K562 (cell line): ENCODE data around the gene INHBE. TPM values are rescaled to one million over a fixed set of nuclear protein-coding genes. Genes with fewer than 3 reads are reported as not detected.

Experiments used
- ARID1B ChIP-seq: fragments of 450-650 bp; IDR thresholded peaks from 2 replicates; pipeline ENCODE4 v1.6.1; 2016; ENCODE audit warnings: antibody characterized with exemption, mild to moderate bottlenecking, inconsistent platforms
- ATF3 ChIP-seq, 2 experiments: fragments of 450-650 bp in 1 of 2; sonication (generic) in 1 of 2; formaldehyde crosslinking in 1 of 2; IDR thresholded peaks in 1 of 2; conservative IDR thresholded peaks in 1 of 2; 2 replicates each; pipeline versions ENCODE4 v1.6.1 to v1.8.1; 2016 to 2023; ENCODE audit warnings: mild to moderate bottlenecking in 2 of 2, moderate library complexity in 2 of 2, inconsistent platforms in 1 of 2, missing genetic modification reagents in 1 of 2
- ATF7 ChIP-seq: fragments of 450-650 bp; IDR thresholded peaks from 2 replicates; pipeline ENCODE4 v1.7.1; 2014; ENCODE audit warnings: mild to moderate bottlenecking, moderate library complexity
- CGGBP1 ChIP-seq: fragments of 250-450 bp; sonication (Bioruptor Pico); IDR thresholded peaks from 2 replicates; pipeline ENCODE4 v1.9.0; 2021; ENCODE audit warnings: mild to moderate bottlenecking
- E2F5 ChIP-seq: sonication (generic); formaldehyde crosslinking; IDR thresholded peaks from 2 replicates; pipeline ENCODE4 v1.8.0; 2022; ENCODE audit warnings: mild to moderate bottlenecking, missing genetic modification reagents
- E2F8 ChIP-seq: fragments of 450-650 bp; IDR thresholded peaks from 2 replicates; pipeline ENCODE4 v1.7.1; 2018; ENCODE audit warnings: mild to moderate bottlenecking, low read depth; ENCODE audit not compliant: partially characterized antibody
- ELF4 ChIP-seq: fragments of 450-650 bp; formaldehyde crosslinking; IDR thresholded peaks from 2 replicates; pipeline ENCODE4 v1.4.0; 2022; ENCODE audit warnings: missing genetic modification characterization
- ETV5 ChIP-seq: sonication (generic); formaldehyde crosslinking; IDR thresholded peaks from 2 replicates; pipeline ENCODE4 v1.4.0; 2020; ENCODE audit warnings: low read depth, mild to moderate bottlenecking, missing genetic modification reagents
- JUN ChIP-seq, 2 experiments: sonication (generic) in 1 of 2; formaldehyde crosslinking in 1 of 2; IDR thresholded peaks; 2 replicates each; pipeline versions ENCODE4 v1.6.1 to v1.8.0; 2012 to 2022; ENCODE audit warnings: borderline replicate concordance in 2 of 2, mild to moderate bottlenecking in 2 of 2, improper control_type of control experiment in 1 of 2, low read depth in 1 of 2, low read length in 1 of 2, missing genetic modification reagents in 1 of 2
- KAT8 ChIP-seq: fragments of 450-650 bp; IDR thresholded peaks from 2 replicates; pipeline ENCODE4 v1.6.1; 2016; ENCODE audit warnings: low read depth, mild to moderate bottlenecking
- KLF16 ChIP-seq: IDR thresholded peaks from 2 replicates; pipeline ENCODE4 v1.6.1; 2016; ENCODE audit warnings: antibody characterized with exemption
- KLF6 ChIP-seq: fragments of 250-450 bp; sonication (Bioruptor Pico); IDR thresholded peaks from 2 replicates; pipeline ENCODE4 v1.4.0; 2020; ENCODE audit warnings: mild to moderate bottlenecking, moderate library complexity, borderline replicate concordance
- PCBP1 ChIP-seq: fragments of 200-400 bp; formaldehyde crosslinking; IDR thresholded peaks from 2 replicates; pipeline ENCODE4 v1.6.1; 2018; ENCODE audit warnings: mild to moderate bottlenecking, low read depth, low read length; ENCODE audit not compliant: poor library complexity, severe bottlenecking
- SNIP1 ChIP-seq: fragments of 450-650 bp; IDR thresholded peaks from 2 replicates; pipeline ENCODE4 v1.7.1; 2017; ENCODE audit warnings: low read depth, mild to moderate bottlenecking
- SUPT5H ChIP-seq: fragments of 450-650 bp; IDR thresholded peaks from 2 replicates; pipeline ENCODE4 v1.6.1; 2016
- TRIM28 ChIP-seq: fragments of 450-650 bp; IDR thresholded peaks from 2 replicates; pipeline ENCODE4 v1.6.1; 2017
- USF1 ChIP-seq: sonication (generic); formaldehyde crosslinking; IDR thresholded peaks from 2 replicates; pipeline ENCODE4 v1.9.0; 2022; ENCODE audit warnings: mild to moderate bottlenecking, missing genetic modification reagents
- ZBTB2 ChIP-seq: fragments of 450-650 bp; IDR thresholded peaks from 2 replicates; pipeline ENCODE4 v1.6.1; 2016; ENCODE audit warnings: antibody characterized with exemption
- ZNF24 ChIP-seq: fragments of 450-650 bp; IDR thresholded peaks from 2 replicates; pipeline ENCODE4 v1.6.1; 2016
- ZNF780A ChIP-seq: fragments of 250-450 bp; sonication (Bioruptor Pico); IDR thresholded peaks from 2 replicates; pipeline ENCODE4 v1.5.0; 2021; ENCODE audit warnings: mild to moderate bottlenecking
- polyA plus RNA-seq, 8 experiments: library from polyadenylated mRNA; depleted of rRNA in 4 of 8; stranded (reverse) in 5 of 8; unstranded in 3 of 8; fragments of >200 nt; fragmentation: Nextera tagmentation in 2 of 8; fragmentation: Illumina TruSeq in 1 of 8; extraction: Ambion mirVana in 2 of 8; extraction: Trizol in 1 of 8; gene quantifications; 2 replicates each; pipeline versions ENCODE4 v1.2.1 to v1.2.3, GENCODE V29; 2011 to 2014; ENCODE audit warnings: inconsistent platforms in 1 of 8, missing spikeins in 1 of 8
- total RNA-seq, 7 experiments: library from RNA; depleted of rRNA in 6 of 7; stranded (reverse); fragments of >200 nt in 6 of 7; fragmentation: Illumina TruSeq in 2 of 7; extraction: Trizol in 2 of 7; gene quantifications; 2 replicates each; pipeline versions ENCODE4 v1.2.1 to v1.2.3, GENCODE V29; 2011 to 2021; ENCODE audit warnings: low replicate concordance in 1 of 7

The INHBE gene
- total and polyA plus RNA-seq, 9 of the 15 experiments (the other 6 are each of a cell fraction or from before 2014, with no cell fraction given) = 0.94 to 9.9 (median 7.3) TPM

GRCh38 chr12:57462251-57462911, 7.3 kb downstream of the INHBE start (continued):
- TF ChIP-seq E2F5 (CRISPR knock-in tag) (peak; percentile 59; the same call in 1 of the 2 replicates), ELF4 (no peak), ZNF780A (no peak), TRIM28 (peak; percentile 84), KLF6 (no peak), CGGBP1 (no peak), JUN (IDR thresholded peaks at IDR 0.05; ENCODE audit: borderline replicate concordance, low read depth, low read length) (peak; percentile 6; the same call in 1 of the 2 replicates), JUN (CRISPR knock-in tag; IDR thresholded peaks at IDR 0.05; ENCODE audit: borderline replicate concordance) (no peak), KAT8 (no peak), E2F8 (peak; percentile 66), ARID1B (0 out of 2 replicates have a peak, but pooled peaks have one; percentile 34), KLF16 (peak; percentile 76; the same call in 1 of the 2 replicates), SUPT5H (no peak), SNIP1 (peak; percentile 80), ATF3 (IDR thresholded peaks at IDR 0.05) (no peak), ATF3 (CRISPR knock-in tag; conservative IDR thresholded peaks at IDR 0.05) (no peak), ETV5 (peak; percentile 53; the same call in 1 of the 2 replicates), USF1 (CRISPR knock-in tag) (no peak), PCBP1 (peak; percentile 80), ZNF24 (no peak; the same call in 1 of the 2 replicates), ZBTB2 (peak; percentile 60; the same call in 1 of the 2 replicates), ATF7 (peak; percentile 73)
